Hepatocyte (in vitro differentiated cells): ENCODE data around the gene BTC.

Experiments used
- EZH2 ChIP-seq: fragments of 200-600 bp; sonication (generic); IDR thresholded peaks from 2 replicates; pipeline ENCODE4 v1.6.1; 2016; ENCODE audit warnings: antibody characterized with exemption, mild to moderate bottlenecking, borderline replicate concordance
- TF ChIP-seq, protein P1 (sequence below): fragments of 200-600 bp; sonication (generic); IDR thresholded peaks from 2 replicates; pipeline ENCODE4 v1.5.1; 2016; ENCODE audit warnings: antibody characterized with exemption, mild to moderate bottlenecking; ENCODE audit not compliant: poor library complexity

GRCh38 chr4:74821541-74821940 is 27.2 kb upstream of the BTC start:
- TF ChIP-seq, protein P1, sequence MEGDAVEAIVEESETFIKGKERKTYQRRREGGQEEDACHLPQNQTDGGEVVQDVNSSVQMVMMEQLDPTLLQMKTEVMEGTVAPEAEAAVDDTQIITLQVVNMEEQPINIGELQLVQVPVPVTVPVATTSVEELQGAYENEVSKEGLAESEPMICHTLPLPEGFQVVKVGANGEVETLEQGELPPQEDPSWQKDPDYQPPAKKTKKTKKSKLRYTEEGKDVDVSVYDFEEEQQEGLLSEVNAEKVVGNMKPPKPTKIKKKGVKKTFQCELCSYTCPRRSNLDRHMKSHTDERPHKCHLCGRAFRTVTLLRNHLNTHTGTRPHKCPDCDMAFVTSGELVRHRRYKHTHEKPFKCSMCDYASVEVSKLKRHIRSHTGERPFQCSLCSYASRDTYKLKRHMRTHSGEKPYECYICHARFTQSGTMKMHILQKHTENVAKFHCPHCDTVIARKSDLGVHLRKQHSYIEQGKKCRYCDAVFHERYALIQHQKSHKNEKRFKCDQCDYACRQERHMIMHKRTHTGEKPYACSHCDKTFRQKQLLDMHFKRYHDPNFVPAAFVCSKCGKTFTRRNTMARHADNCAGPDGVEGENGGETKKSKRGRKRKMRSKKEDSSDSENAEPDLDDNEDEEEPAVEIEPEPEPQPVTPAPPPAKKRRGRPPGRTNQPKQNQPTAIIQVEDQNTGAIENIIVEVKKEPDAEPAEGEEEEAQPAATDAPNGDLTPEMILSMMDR: no peak
- TF ChIP-seq EZH2: no peak
